GM12891 (cell line): ENCODE data around the gene TUBB1.

Source experiments
- POLR2A ChIP-seq: IDR thresholded peaks from 2 replicates; pipeline ENCODE4 v1.6.1; 2011; ENCODE audit warnings: low read depth, low read length, control low read depth
- POLR2AphosphoS5 ChIP-seq: IDR thresholded peaks from 2 replicates; pipeline ENCODE4 v1.6.1; 2011; ENCODE audit warnings: low read depth, low read length, control low read depth
- POU2F2 ChIP-seq: IDR thresholded peaks from 2 replicates; pipeline ENCODE4 v1.6.1; 2011; ENCODE audit warnings: low read depth, mild to moderate bottlenecking, control low read depth, low read length, moderate library complexity
- SPI1 ChIP-seq: IDR thresholded peaks from 2 replicates; pipeline ENCODE4 v1.6.1; 2011; ENCODE audit warnings: low read depth, low read length, control low read depth
- TAF1 ChIP-seq: IDR thresholded peaks from 2 replicates; pipeline ENCODE4 v1.6.1; 2011; ENCODE audit warnings: low read depth, low read length, control low read depth

DNA sequence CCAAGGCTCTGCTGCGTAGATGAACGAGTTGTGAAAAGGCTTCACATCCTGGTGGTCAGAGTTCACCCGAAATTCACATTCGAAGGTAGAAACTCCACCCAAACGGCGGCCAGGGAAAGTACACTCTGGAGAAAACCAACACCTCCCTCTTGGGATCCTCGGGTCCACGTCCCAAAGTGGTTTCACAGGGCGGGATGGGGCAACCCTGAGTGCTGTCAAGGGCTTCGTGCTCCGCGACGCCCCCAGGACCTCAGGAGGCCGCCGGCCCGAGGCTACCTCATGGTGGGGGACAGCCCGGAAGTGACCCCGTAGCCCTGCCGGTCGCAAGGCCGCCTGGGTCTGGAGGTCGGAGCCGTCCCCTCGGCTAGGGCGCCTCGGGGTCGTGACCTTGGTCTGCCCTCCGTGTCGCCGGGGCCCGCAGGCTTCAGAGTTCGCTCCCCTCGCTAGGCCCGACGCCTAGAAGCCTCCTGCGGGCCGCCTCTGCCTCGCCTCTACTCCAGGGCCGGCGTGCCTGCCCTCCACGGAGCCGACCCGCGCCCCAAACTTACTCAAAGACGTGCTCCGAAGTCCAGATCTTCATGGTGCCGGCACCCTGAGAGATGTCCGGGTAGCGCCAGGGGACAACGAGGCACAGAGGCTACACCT lies 23.0 kb downstream of the TUBB1 start, which contains the start of gene PRELID3B:
- TF ChIP-seq POLR2AphosphoS5 (peak; percentile 79), POLR2A (peak; percentile 51), SPI1 (no peak), TAF1 (no peak; the same call in 1 of the 2 replicates), POU2F2 (no peak)
